Measurements from ENCODE around the gene RCVRN. TPM values are rescaled to one million over a fixed set of nuclear protein-coding genes. Genes with fewer than 3 reads are reported as not detected.

Gene RCVRN
- total and polyA plus RNA-seq, 2 of the 4 experiments (the other 2 are of a cell fraction), result not detected

DNA sequence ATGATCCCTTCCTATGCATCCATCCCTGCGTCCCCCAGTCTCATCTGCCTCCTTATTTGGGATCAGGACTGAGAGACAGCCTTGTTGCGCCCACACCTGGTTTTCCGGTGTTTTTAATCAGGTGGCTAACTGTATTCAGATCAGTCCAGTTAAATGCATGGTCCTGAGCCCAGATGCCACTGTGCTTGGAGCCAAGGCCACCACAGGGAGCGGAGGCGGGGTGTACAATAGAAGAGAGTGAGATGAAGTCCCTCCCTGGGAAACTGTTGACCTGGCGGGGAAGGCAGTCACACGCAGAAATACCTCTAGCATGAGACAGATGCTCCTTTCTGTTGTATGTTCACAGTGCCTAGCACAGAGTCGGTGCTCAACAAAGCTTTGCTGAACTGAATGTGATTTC, 6.3 kb downstream of the RCVRN start:
- dilution Hi-C loops (cut with HindIII; ENCODE audit: low sequenced_read_pairs, unreplicated experiment) (no loop called here), in situ Hi-C loops (cut with MboI; ENCODE audit: low sequenced_read_pairs) (no loop called here), intact Hi-C loops (cut with micrococcal nuclease) (no loop called here)
- H3K27me3 ChIP-seq (ENCODE audit: control insufficient read depth, insufficient read depth, low read length), result no peaks in the 10 kb centered on the region; the same call in 1 of the 2 replicates
- no peaks in the 10 kb centered on the region for H3K36me3 ChIP-seq (ENCODE audit: control insufficient read depth, insufficient read depth, low read length)
- H2BK5ac ChIP-seq (ENCODE audit: low read depth, low read length, poor library complexity, severe bottlenecking), result no peak overlapping the region
- ATAC-seq (ENCODE audit: low read depth) (no peak), DNase-seq (no peak)
- ChIA-PET CTCF (interaction anchor here (0.8 kb wide), 1 partner anchor 9 kb away, joined by 3 read pairs; no protein-coding TSS in a partner anchor), POLR2A (ENCODE audit: unreplicated experiment) (no interaction called here)
- no peak overlapping the region for H3K9ac ChIP-seq (ENCODE audit: low read depth, low read length)
- no peak overlapping the region for H3K4me3 ChIP-seq (ENCODE audit: insufficient read depth, low read depth, low read length)
- H3K14ac ChIP-seq (replicated peaks; ENCODE audit: low read depth, low read length), result no peak overlapping the region
- H3K4me2 ChIP-seq (ENCODE audit: low read depth, low read length), result no peak overlapping the region
- H4K8ac ChIP-seq (ENCODE audit: low read depth in 2 of 2, low read length in 2 of 2), result no peak overlapping the region
- H3K4me1 ChIP-seq (ENCODE audit: control insufficient read depth, insufficient read depth, low read length), result peaks cover 14% of the 10 kb centered on the region
- H2BK15ac ChIP-seq (ENCODE audit: low read depth, low read length), result no peak overlapping the region
- no peak overlapping the region for H3K4ac ChIP-seq (ENCODE audit: low read depth, low read length)
- no peaks in the 10 kb centered on the region for H3K79me1 ChIP-seq (ENCODE audit: low read depth in 1 of 2, low read length in 2 of 2)
- H4K20me1 ChIP-seq (ENCODE audit: insufficient read depth, low read length), result no peaks in the 10 kb centered on the region
- TF ChIP-seq SMC3 (IDR thresholded peaks at IDR 0.05; ENCODE audit: low read depth, low read length) (no peak), NFE2L2 (IDR thresholded peaks at IDR 0.05; ENCODE audit: low read depth, low read length) (no peak), MXI1 (IDR thresholded peaks at IDR 0.05; ENCODE audit: borderline replicate concordance, low read depth, low read length) (no peak)
- H2BK20ac ChIP-seq (ENCODE audit: low read depth, low read length), result no peak overlapping the region
- H3K9me1 ChIP-seq (ENCODE audit: insufficient read depth, low read length), result no peaks in the 10 kb centered on the region
- no peaks in the 10 kb centered on the region for H3K9me3 ChIP-seq (ENCODE audit: control insufficient read depth, insufficient read depth, low read length)
- H3K56ac ChIP-seq (ENCODE audit: extremely low read depth, insufficient read depth, low read length), result no peak overlapping the region
- no peak overlapping the region for H3K18ac ChIP-seq (ENCODE audit: low read depth, low read length)
- H4K91ac ChIP-seq (ENCODE audit: insufficient read depth, low read depth, low read length), result no peak overlapping the region
- 100% methylated on average over 2 of the region's 8 CpGs; no CpG with 5 or more reads in 1 of the 2 experiments for WGBS, 2 experiments (ENCODE audit: extremely low coverage in 2 of 2, insufficient read length in 1 of 2)
- H3K27ac ChIP-seq (ENCODE audit: insufficient read depth, low read length), result no peak overlapping the region
- H2AFZ ChIP-seq (replicated peaks; ENCODE audit: low read length, poor library complexity), result no peak overlapping the region
- no peak overlapping the region for H3K23ac ChIP-seq (ENCODE audit: low read depth, low read length)
- no peak overlapping the region for H2AK5ac ChIP-seq (ENCODE audit: low read depth, low read length)
- no peak overlapping the region for H4K5ac ChIP-seq (ENCODE audit: low read depth, low read length)
- H2AK9ac ChIP-seq (replicated peaks; ENCODE audit: low read depth, low read length, poor library complexity), result no peak overlapping the region
- no TSS peak for BruUV-seq (replicated peaks)
- no peak overlapping the region for H2BK120ac ChIP-seq (ENCODE audit: low read depth, low read length)

Measured in IMR-90 (cell line).